A673 (cell line): ENCODE measurements around the gene KRTAP19-8. TPM values are rescaled to one million over a fixed set of nuclear protein-coding genes. Genes with fewer than 3 reads are reported as not detected.

Source experiments
- BruUV-seq: library from RNA; stranded (reverse); fragments of 400-500 nt; replicated peaks from 2 replicates; lab custom pipeline; 2021; lab: Mats Ljungman, UMichigan
- CTCF ChIA-PET: fragments of 300-600 bp; sonication (Branson Sonifier 250); formaldehyde crosslinking; loops from one replicate; lab custom pipeline; 2022; ENCODE audit warnings: antibody characterized with exemption; lab: Charles Lee
- POLR2A ChIA-PET: fragments of 300-600 bp; sonication (Branson Sonifier 250); formaldehyde crosslinking; loops from one replicate; lab custom pipeline; 2022; ENCODE audit warnings: antibody characterized with exemption; ENCODE audit not compliant: low non-redundant PET; lab: Charles Lee
- DNase-seq: peaks from one replicate; pipeline ENCODE4 v3.0.0-alpha.2; 2015; ENCODE audit warnings: low spot score
- H3K27ac ChIP-seq: fragments of 200-600 bp; sonication (generic); 2 replicates; pipeline ENCODE4 v1.5.1; 2016; ENCODE audit warnings: mixed run types, low read depth, mild to moderate bottlenecking, mixed read lengths, antibody characterized with exemption, low read length; ENCODE audit not compliant: poor library complexity, severe bottlenecking
- H3K27me3 ChIP-seq: fragments of 200-600 bp; sonication (generic); replicated peaks from 2 replicates; pipeline ENCODE4 v1.6.1; 2017; ENCODE audit warnings: mixed run types, low read depth, mild to moderate bottlenecking, mixed read lengths, antibody characterized with exemption, low read length; ENCODE audit not compliant: insufficient read depth, poor library complexity
- H3K36me3 ChIP-seq: fragments of 200-600 bp; sonication (generic); 2 replicates; pipeline ENCODE4 v1.6.1; 2016; ENCODE audit warnings: mixed run types, mild to moderate bottlenecking, mixed read lengths, antibody characterized with exemption, low read length; ENCODE audit not compliant: insufficient read depth, poor library complexity, severe bottlenecking
- H3K4me1 ChIP-seq: fragments of 200-600 bp; sonication (generic); 2 replicates; pipeline ENCODE4 v1.6.1; 2017; ENCODE audit warnings: mixed run types, mild to moderate bottlenecking, mixed read lengths, antibody characterized with exemption, low read length; ENCODE audit not compliant: insufficient read depth, poor library complexity, severe bottlenecking
- H3K4me3 ChIP-seq: fragments of 200-600 bp; sonication (generic); 2 replicates; pipeline ENCODE4 v1.5.1; 2016; ENCODE audit warnings: low read depth, mixed run types, mild to moderate bottlenecking, mixed read lengths, low read length; ENCODE audit not compliant: poor library complexity, severe bottlenecking
- H3K9me3 ChIP-seq: fragments of 200-600 bp; sonication (generic); 2 replicates; pipeline ENCODE4 v1.6.1; 2016; ENCODE audit warnings: mixed run types, low read depth, mild to moderate bottlenecking, mixed read lengths, antibody characterized with exemption, low read length; ENCODE audit not compliant: poor library complexity, severe bottlenecking
- CTCF ChIP-seq: fragments of 300-800, 200-600 bp; sonication (generic); conservative IDR thresholded peaks from 2 replicates; pipeline ENCODE4 v1.5.1; 2017; ENCODE audit warnings: low read depth, mild to moderate bottlenecking, antibody characterized with exemption, low read length, moderate library complexity, mixed read lengths
- EZH2 ChIP-seq: fragments of 200-600 bp; sonication (generic); IDR thresholded peaks from 2 replicates; pipeline ENCODE4 v1.6.1; 2017; ENCODE audit warnings: borderline replicate concordance, low read depth, mild to moderate bottlenecking, mixed read lengths, antibody characterized with exemption, low read length; ENCODE audit not compliant: poor library complexity, severe bottlenecking
- intact Hi-C: fragments of 100-400 bp; cut with micrococcal nuclease; formaldehyde crosslinking; loops from one replicate; pipeline ENCODE4 v1.10.0; 2022; ENCODE audit not compliant: unreplicated experiment
- total RNA-seq: library from RNA; stranded (reverse); gene quantifications from 2 replicates; pipeline ENCODE4 v1.2.3, GENCODE V29; 2021

Gene KRTAP19-8
- total RNA-seq, 1 experiment from 2014 or later: not detected

- intact Hi-C loops: no loop called here
- TF ChIP-seq CTCF: no peak
- Histone ChIP-seq H3K9me3 (no peaks in the 10 kb centered on the region), H3K4me3 (no peak overlapping the region), H3K36me3 (no peaks in the 10 kb centered on the region), H3K27me3 (no peaks in the 10 kb centered on the region), H3K4me1 (no peaks in the 10 kb centered on the region), H3K27ac (no peak overlapping the region)
- BruUV-seq: no TSS peak
- CTCF ChIA-PET: no interaction called here
- POLR2A ChIA-PET: no interaction called here
- no peak for DNase-seq
These were observed 23.4 kb downstream of the KRTAP19-8 start for GRCh38 chr21:31014891-31015290.

- intact Hi-C loops: no loop called here
- ChIA-PET POLR2A (no interaction called here), CTCF (no interaction called here)
- Histone ChIP-seq H3K9me3 (no peaks in the 10 kb centered on the region), H3K27me3 (no peaks in the 10 kb centered on the region), H3K36me3 (no peaks in the 10 kb centered on the region), H3K27ac (no peak overlapping the region), H3K4me3 (no peak overlapping the region), H3K4me1 (no peaks in the 10 kb centered on the region)
- BruUV-seq: no TSS peak
- DNase-seq: no peak
- TF ChIP-seq CTCF: no peak
- TF ChIP-seq EZH2: no peak
These were observed 25.9 kb downstream of the KRTAP19-8 start for GRCh38 chr21:31012133-31013089.

GRCh38 chr21:31011412-31011811, 26.9 kb downstream of the KRTAP19-8 start:
- H3K4me1 ChIP-seq: no peaks in the 10 kb centered on the region
- no peaks in the 10 kb centered on the region for H3K36me3 ChIP-seq
- no peaks in the 10 kb centered on the region for H3K9me3 ChIP-seq
- no peak overlapping the region for H3K4me3 ChIP-seq
- H3K27me3 ChIP-seq: no peaks in the 10 kb centered on the region
- BruUV-seq: no TSS peak
- CTCF ChIA-PET: no interaction called here
- POLR2A ChIA-PET: no interaction called here
- TF ChIP-seq CTCF: no peak
- no peak for TF ChIP-seq EZH2
- H3K27ac ChIP-seq: no peak overlapping the region
- intact Hi-C loops: no loop called here
- DNase-seq: no peak
